Effector CD4-positive, alpha-beta T cell (primary cell): ENCODE results near the gene RPL12.

Experiments
- DNase-seq: peaks from one replicate; pipeline ENCODE4 v3.0.0-alpha.2; 2020

Gene RPL12

GRCh38 chr9:127402401-127403090 is 48.7 kb downstream of the RPL12 start:
- DNase-seq: no peak

GRCh38 chr9:127399736-127400269 is 51.4 kb downstream of the RPL12 start:
- no peak for DNase-seq

- DNase-seq: no peak
These were observed 52.3 kb downstream of the RPL12 start for GRCh38 chr9:127398715-127399400.

GRCh38 chr9:127398275-127398647 is 52.9 kb downstream of the RPL12 start:
- DNase-seq: no peak
